GM23248 (cell line): ENCODE data around the gene MSRB2. TPM values are rescaled to one million over a fixed set of nuclear protein-coding genes. Genes with fewer than 3 reads are reported as not detected.

Experiments
- DNase-seq: peaks from one replicate; pipeline ENCODE4 v3.0.0-alpha.2; 2015
- H2AFZ ChIP-seq: fragments of 200-600 bp; sonication (generic); 2 replicates; pipeline ENCODE4 v1.6.1; 2016; ENCODE audit warnings: antibody characterized with exemption
- H3F3A ChIP-seq: fragments of 200-600 bp; sonication (generic); 2 replicates; pipeline ENCODE4 v1.6.1; 2016; ENCODE audit warnings: mild to moderate bottlenecking, antibody characterized with exemption, mixed run types; ENCODE audit not compliant: insufficient read depth
- H3K27ac ChIP-seq: fragments of 200-600 bp; sonication (generic); 2 replicates; pipeline ENCODE4 v1.5.1; 2016; ENCODE audit warnings: mild to moderate bottlenecking
- H3K27me3 ChIP-seq: fragments of 200-600 bp; sonication (generic); replicated peaks from 2 replicates; pipeline ENCODE4 v1.6.1; 2016; ENCODE audit warnings: mild to moderate bottlenecking; ENCODE audit not compliant: insufficient read depth
- H3K36me3 ChIP-seq: fragments of 200-600 bp; sonication (generic); 2 replicates; pipeline ENCODE4 v1.6.1; 2016; ENCODE audit warnings: low read depth, mild to moderate bottlenecking
- H3K4me1 ChIP-seq: fragments of 200-600 bp; sonication (generic); 2 replicates; pipeline ENCODE4 v1.6.1; 2016; ENCODE audit warnings: mild to moderate bottlenecking; ENCODE audit not compliant: insufficient read depth
- H3K4me2 ChIP-seq: fragments of 200-600 bp; sonication (generic); one replicate; pipeline ENCODE4 v1.6.1; 2016; ENCODE audit warnings: mild to moderate bottlenecking; ENCODE audit not compliant: unreplicated experiment
- H3K4me3 ChIP-seq: fragments of 200-600 bp; sonication (generic); 2 replicates; pipeline ENCODE4 v1.5.1; 2016; ENCODE audit warnings: mild to moderate bottlenecking
- H3K79me2 ChIP-seq: fragments of 200-600 bp; sonication (generic); 2 replicates; pipeline ENCODE4 v1.6.1; 2016; ENCODE audit warnings: mild to moderate bottlenecking; ENCODE audit not compliant: insufficient read depth
- H3K9ac ChIP-seq: fragments of 200-600 bp; sonication (generic); 2 replicates; pipeline ENCODE4 v1.6.1; 2016; ENCODE audit warnings: mild to moderate bottlenecking
- H3K9me2 ChIP-seq: fragments of 200-600 bp; sonication (generic); 2 replicates; pipeline ENCODE4 v1.6.1; 2016; ENCODE audit warnings: mixed run types, mild to moderate bottlenecking, moderate library complexity; ENCODE audit not compliant: insufficient read depth
- H3K9me3 ChIP-seq: fragments of 200-600 bp; sonication (generic); one replicate; pipeline ENCODE4 v1.6.1; 2017; ENCODE audit warnings: low read depth
- H4K20me1 ChIP-seq: fragments of 200-600 bp; sonication (generic); 2 replicates; pipeline ENCODE4 v1.6.0; 2016; ENCODE audit not compliant: insufficient read depth
- EZH2 ChIP-seq: fragments of 200-600 bp; sonication (generic); IDR thresholded peaks from 2 replicates; pipeline ENCODE4 v1.6.1; 2018; ENCODE audit warnings: antibody characterized with exemption, mild to moderate bottlenecking; ENCODE audit not compliant: insufficient read depth, poor library complexity, severe bottlenecking
- EZH2phosphoT487 ChIP-seq: fragments of 200-600 bp; sonication (generic); IDR thresholded peaks from 2 replicates; pipeline ENCODE4 v1.6.1; 2018; ENCODE audit warnings: antibody characterized with exemption, moderate library complexity, mild to moderate bottlenecking, low read depth; ENCODE audit not compliant: insufficient read depth
- WGBS, 2 experiments: methylation state at CpG; one replicate each; pipeline ENCODE4 v1.1.6; 2015 to 2017; ENCODE audit warnings: low lambda C conversion rate in 2 of 2, low coverage in 1 of 2; ENCODE audit errors: missing lambda C conversion rate in 2 of 2; 5-methylcytosine and 5-hydroxymethylcytosine counted together
- in situ Hi-C: fragments of 300-500 bp; cut with MboI; formaldehyde crosslinking; loops from 2 replicates; pipeline ENCODE4 v1.15.0; 2020
- polyA plus RNA-seq: library from polyadenylated mRNA; unstranded; fragments of >200 nt; fragmentation: Nextera tagmentation; extraction: Ambion mirVana; gene quantifications from 2 replicates; pipeline ENCODE4 v1.2.1, GENCODE V29; 2016
- total RNA-seq: library from RNA; depleted of rRNA; stranded (reverse); fragments of >200 nt; shearing (Covaris generic); gene quantifications from 2 replicates; pipeline ENCODE4 v1.2.3, GENCODE V29; 2014

The MSRB2 gene
- total and polyA plus RNA-seq, 2 experiments from 2014 or later = 25.0 to 69.5 TPM

DNA sequence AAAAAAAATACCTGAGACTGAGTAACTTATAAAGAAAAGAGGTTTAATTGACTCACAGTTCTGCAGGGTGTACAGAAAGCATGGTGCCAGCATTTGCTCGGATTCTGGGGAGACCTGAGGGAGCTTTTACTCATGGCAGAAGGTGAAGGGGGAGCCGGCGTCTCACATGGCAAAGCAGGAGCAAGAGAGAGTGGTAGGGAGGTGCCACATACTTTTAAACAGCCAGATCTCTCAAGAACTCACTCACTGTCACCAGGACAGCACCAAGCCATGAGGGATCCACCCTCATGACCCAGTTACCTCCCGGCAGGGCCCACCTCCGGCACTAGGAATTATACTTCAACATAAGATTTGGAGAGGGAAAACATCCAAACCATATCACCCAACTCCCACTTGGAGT, 25.8 kb downstream of the MSRB2 start:
- 93 to 99% methylated on average over 5 of the region's 5 CpGs for WGBS, 2 experiments
- no peak overlapping the region for H2AFZ ChIP-seq
- H3K36me3 ChIP-seq = peaks cover 8% of the 10 kb centered on the region; the same call in 1 of the 2 replicates
- H3K27ac ChIP-seq = no peak overlapping the region
- in situ Hi-C loops = no loop called here
- H3K4me2 ChIP-seq = no peak overlapping the region
- no peak overlapping the region for H3K4me3 ChIP-seq
- no peak for TF ChIP-seq EZH2
- TF ChIP-seq EZH2phosphoT487 = no peak
- DNase-seq = no peak
- H4K20me1 ChIP-seq = peaks cover 2% of the 10 kb centered on the region; the same call in 1 of the 2 replicates
- H3F3A ChIP-seq = no peaks in the 10 kb centered on the region
- H3K9me2 ChIP-seq = no peaks in the 10 kb centered on the region
- no peak overlapping the region for H3K9ac ChIP-seq
- H3K79me2 ChIP-seq = no peaks in the 10 kb centered on the region
- no peaks in the 10 kb centered on the region for H3K4me1 ChIP-seq
- no peaks in the 10 kb centered on the region for H3K9me3 ChIP-seq
- H3K27me3 ChIP-seq = no peaks in the 10 kb centered on the region

DNA sequence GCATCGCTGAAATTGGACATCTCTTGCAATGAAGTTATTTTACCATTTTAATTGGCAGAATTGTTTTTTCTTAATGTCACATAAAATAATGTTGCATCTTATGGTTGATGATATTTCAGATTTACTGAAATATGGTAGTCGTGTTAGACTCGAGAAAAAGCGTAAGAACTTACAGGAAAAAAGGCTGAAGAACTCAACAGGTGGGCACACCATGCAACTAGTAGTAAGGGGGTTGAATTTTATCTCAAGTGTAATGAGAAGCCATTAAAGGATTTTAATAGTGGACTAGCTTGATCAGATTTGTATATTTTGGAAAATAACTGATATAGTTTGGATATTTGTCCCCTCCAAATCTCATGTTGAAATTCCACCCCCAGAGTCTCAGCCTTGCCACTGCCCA, 41.1 kb downstream of the MSRB2 start:
- H2AFZ ChIP-seq = no peak overlapping the region
- no peak for TF ChIP-seq EZH2phosphoT487
- TF ChIP-seq EZH2 = no peak
- WGBS, 2 experiments = 64 to 76% methylated on average over 4 of the region's 4 CpGs
- peaks cover 3% of the 10 kb centered on the region for H3K9me3 ChIP-seq
- no peaks in the 10 kb centered on the region for H3K27me3 ChIP-seq
- no peaks in the 10 kb centered on the region for H4K20me1 ChIP-seq
- no peak overlapping the region for H3K4me2 ChIP-seq
- H3K4me1 ChIP-seq = no peaks in the 10 kb centered on the region
- no peaks in the 10 kb centered on the region for H3K36me3 ChIP-seq
- no peaks in the 10 kb centered on the region for H3K9me2 ChIP-seq
- no peak overlapping the region for H3K9ac ChIP-seq
- no peak for DNase-seq
- no peaks in the 10 kb centered on the region for H3K79me2 ChIP-seq
- H3K4me3 ChIP-seq = no peak overlapping the region
- no peaks in the 10 kb centered on the region for H3F3A ChIP-seq
- H3K27ac ChIP-seq = no peak overlapping the region
- in situ Hi-C loops = no loop called here

DNA sequence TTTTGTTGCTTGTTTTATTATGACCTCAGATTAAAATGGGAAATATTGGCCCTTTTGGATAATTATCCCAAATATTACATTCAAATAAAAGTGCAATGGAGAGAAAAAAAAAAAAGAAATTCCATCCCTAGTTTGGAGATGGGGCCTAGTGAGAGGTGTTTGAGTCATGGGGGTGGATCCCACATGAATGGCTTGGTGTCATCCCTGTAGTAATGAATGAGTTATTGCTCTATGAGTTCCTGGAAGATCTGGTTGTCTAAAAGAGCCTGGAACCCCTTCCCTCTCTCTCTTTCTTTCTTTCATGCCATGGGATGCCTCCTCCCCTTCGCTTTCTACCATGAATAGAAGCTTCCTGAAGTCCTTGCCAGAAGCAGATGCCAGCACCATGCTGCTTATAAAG, 44.3 kb downstream of the MSRB2 start:
- 16 to 36% methylated on average over 1 of the region's 1 CpG for WGBS, 2 experiments
- TF ChIP-seq EZH2 = no peak

DNA sequence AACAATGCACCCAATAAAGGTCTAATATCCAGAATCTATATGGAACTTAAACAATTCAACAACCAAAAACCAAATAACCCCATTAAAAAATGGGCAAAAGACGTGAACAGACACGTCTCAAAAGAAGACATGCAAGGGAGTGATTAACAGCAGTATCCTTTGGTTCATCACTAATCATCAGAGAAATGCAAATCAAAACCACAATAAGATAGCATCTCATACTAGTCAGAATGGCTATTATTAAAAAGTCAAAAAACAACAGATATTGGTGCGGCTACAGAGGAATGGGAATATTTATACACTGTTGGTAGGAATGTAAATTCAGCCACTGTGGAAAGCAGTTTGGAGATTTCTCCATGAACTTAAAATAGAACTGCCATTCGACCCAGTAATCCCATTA, 46.6 kb downstream of the MSRB2 start:
- 59 to 66% methylated on average over 4 of the region's 4 CpGs for WGBS, 2 experiments
- Histone ChIP-seq H3K9me3 (no peaks in the 10 kb centered on the region), H3K4me1 (no peaks in the 10 kb centered on the region), H3K9ac (no peak overlapping the region), H4K20me1 (no peaks in the 10 kb centered on the region), H3K36me3 (no peaks in the 10 kb centered on the region), H3K27ac (no peak overlapping the region), H3K79me2 (no peaks in the 10 kb centered on the region), H3F3A (no peaks in the 10 kb centered on the region), H3K4me2 (no peak overlapping the region), H3K27me3 (no peaks in the 10 kb centered on the region), H3K9me2 (no peaks in the 10 kb centered on the region), H2AFZ (no peak overlapping the region), H3K4me3 (no peak overlapping the region)
- no peak for DNase-seq
- TF ChIP-seq EZH2 = no peak
- no peak for TF ChIP-seq EZH2phosphoT487
- in situ Hi-C loops = no loop called here

More for the DNA sequence above, 44.3 kb downstream of the MSRB2 start:
- Histone ChIP-seq H3K9me3 (peaks cover under 1% of the 10 kb centered on the region), H3F3A (no peaks in the 10 kb centered on the region), H3K9me2 (no peaks in the 10 kb centered on the region), H3K79me2 (no peaks in the 10 kb centered on the region), H3K27me3 (no peaks in the 10 kb centered on the region), H3K9ac (no peak overlapping the region), H3K4me3 (no peak overlapping the region), H3K4me1 (no peaks in the 10 kb centered on the region), H3K36me3 (no peaks in the 10 kb centered on the region), H2AFZ (no peak overlapping the region), H3K4me2 (no peak overlapping the region), H3K27ac (no peak overlapping the region), H4K20me1 (no peaks in the 10 kb centered on the region)
- DNase-seq = no peak
- in situ Hi-C loops = no loop called here

DNA sequence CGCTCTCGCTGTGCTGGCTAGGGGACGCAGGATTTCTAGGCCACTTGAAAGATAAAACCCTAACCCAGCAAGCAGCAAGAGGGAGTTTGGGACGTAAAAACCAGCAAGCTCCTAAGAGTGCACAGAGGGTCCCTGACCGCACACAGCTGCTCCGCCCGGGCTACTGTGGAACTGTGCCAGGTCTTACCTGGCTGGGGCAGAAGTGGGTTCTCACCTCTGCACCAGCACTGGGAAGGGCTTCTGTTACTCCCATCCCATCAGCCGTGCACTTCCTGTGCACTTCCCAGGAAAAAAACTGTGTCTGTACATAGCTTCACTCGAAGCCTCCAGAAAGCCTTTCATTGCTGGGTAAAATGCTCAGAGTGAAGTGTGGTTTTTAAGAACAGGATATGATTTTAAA, 50.9 kb downstream of the MSRB2 start:
- TF ChIP-seq EZH2 = no peak
- no peak for TF ChIP-seq EZH2phosphoT487
- H3K9me2 ChIP-seq = no peaks in the 10 kb centered on the region
- no peak overlapping the region for H3K9ac ChIP-seq
- in situ Hi-C loops = no loop called here
- H3K4me3 ChIP-seq = no peak overlapping the region
- no peak for DNase-seq
- H2AFZ ChIP-seq = no peak overlapping the region
- H3K36me3 ChIP-seq = no peaks in the 10 kb centered on the region
- H4K20me1 ChIP-seq = no peaks in the 10 kb centered on the region
- H3K27me3 ChIP-seq = no peaks in the 10 kb centered on the region
- no peaks in the 10 kb centered on the region for H3K4me1 ChIP-seq
- H3K9me3 ChIP-seq = no peaks in the 10 kb centered on the region
- no peak overlapping the region for H3K4me2 ChIP-seq
- no peaks in the 10 kb centered on the region for H3K79me2 ChIP-seq
- no peak overlapping the region for H3K27ac ChIP-seq
- 55 to 62% methylated on average over 9 of the region's 9 CpGs for WGBS, 2 experiments
- no peaks in the 10 kb centered on the region for H3F3A ChIP-seq
